NK-92 treated with Interleukin-12 subunit alpha and Interleukin-12 subunit beta, amount 100 ng/mL, for 24 hours (cell line): ENCODE data around the gene ABCF3.
"Not testable (repeated sequence)": the region's sequence is repeated elsewhere in the genome, so short reads cannot be mapped to it uniquely, and the experiment has no call there.

ENCODE experiments used
- DNase-seq: peaks from one replicate; lab custom pipeline; 2025; lab: John Stamatoyannopoulos, UW

Gene ABCF3, protein sequence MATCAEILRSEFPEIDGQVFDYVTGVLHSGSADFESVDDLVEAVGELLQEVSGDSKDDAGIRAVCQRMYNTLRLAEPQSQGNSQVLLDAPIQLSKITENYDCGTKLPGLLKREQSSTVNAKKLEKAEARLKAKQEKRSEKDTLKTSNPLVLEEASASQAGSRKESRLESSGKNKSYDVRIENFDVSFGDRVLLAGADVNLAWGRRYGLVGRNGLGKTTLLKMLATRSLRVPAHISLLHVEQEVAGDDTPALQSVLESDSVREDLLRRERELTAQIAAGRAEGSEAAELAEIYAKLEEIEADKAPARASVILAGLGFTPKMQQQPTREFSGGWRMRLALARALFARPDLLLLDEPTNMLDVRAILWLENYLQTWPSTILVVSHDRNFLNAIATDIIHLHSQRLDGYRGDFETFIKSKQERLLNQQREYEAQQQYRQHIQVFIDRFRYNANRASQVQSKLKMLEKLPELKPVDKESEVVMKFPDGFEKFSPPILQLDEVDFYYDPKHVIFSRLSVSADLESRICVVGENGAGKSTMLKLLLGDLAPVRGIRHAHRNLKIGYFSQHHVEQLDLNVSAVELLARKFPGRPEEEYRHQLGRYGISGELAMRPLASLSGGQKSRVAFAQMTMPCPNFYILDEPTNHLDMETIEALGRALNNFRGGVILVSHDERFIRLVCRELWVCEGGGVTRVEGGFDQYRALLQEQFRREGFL

DNA sequence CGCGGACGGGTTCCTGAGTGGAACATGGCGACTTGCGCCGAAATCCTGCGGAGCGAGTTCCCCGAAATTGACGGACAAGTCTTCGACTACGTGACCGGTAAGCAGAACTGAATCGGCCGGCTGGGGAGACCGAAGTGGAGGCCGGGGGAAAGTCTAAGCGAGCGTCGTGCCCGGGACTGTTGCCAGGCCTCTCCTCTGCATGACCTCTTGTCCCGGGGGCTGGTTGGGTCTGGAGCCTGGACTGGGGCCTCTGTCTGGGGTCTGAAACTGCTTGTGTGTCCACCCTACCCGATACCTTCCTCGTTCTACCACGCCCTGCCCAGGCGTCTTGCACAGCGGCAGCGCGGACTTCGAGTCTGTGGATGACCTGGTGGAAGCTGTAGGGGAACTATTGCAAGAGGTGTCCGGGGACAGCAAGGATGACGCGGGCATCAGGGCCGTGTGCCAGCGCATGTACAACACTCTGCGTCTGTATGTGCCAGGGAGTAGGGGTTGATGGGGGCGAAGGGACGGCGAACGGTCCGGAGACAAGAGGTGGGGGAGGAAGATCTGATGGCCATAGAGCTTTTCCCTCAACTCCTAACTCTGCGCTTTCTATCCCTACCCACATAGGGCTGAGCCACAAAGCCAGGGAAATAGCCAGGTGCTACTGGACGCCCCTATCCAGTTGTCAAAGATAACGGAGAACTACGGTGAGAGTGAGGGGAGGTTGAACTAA is at the start of gene ABCF3:
Gene ABCF3, plus strand, starts transcription at position 16 of the 718 bp plus-strand sequence. Its CDS starts 9 bp downstream, at position 25.
- DNase-seq, result no peak

- no peak for DNase-seq
Measured at GRCh38 chr3:184140436-184140835, 45.6 kb upstream of the ABCF3 start.

DNA sequence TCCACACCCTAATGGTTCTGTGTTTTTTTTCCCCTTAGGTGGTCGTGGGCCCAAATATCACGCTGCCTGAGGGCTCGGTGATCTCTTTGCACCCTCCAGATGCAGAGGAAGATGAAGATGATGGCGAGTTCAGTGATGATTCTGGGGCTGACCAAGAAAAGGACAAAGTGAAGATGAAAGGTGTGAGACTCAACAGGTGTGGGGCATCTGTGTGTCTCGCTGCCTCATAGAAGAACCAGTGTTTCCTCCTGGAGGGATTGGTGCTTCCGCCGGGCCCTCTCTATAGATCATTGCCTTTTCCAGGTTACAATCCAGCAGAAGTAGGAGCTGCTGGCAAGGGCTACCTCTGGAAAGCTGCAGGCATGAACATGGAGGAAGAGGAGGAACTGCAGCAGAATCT is 43.8 kb upstream of the ABCF3 start:
- DNase-seq, result no peak

DNA sequence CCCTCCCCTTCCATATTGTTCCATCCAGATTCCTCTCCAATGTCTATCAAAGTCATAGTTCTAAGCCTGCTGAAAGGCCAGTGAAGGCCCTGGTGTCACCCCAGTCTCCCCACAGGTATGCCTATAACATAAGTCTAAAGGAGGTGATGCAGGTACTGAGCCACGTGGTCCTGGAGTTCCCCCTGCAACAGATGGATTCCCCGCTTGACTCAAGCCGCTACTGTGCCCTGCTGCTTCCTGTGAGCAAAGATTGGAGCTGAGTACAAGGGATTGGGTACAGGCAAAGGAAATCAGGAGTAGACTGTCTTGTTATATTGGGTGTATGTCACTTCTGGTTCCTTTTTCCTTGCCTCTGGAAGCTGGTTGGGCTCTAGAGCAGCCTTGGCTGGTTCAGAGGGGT is 42.7 kb upstream of the ABCF3 start:
- DNase-seq, result no peak

DNA sequence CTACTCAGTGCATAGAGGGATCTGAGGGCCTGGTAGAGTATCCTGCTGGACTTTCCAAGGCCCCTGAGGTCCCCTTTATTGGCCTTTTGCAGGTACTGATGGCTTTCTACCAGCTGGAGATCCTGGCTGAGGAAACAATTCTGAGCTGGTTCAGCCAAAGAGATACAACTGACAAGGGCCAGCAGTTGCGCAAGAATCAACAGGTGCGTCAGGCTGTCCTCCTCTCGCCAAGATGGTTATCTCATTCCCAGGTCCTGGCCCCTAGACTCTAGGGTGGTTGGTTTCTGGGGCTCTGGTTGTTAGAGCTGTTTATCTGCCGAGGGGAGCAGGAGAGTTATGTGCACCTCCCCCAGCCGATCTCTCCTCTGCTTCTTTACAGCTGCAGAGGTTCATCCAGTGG is 41.5 kb upstream of the ABCF3 start:
- no peak for DNase-seq

DNA sequence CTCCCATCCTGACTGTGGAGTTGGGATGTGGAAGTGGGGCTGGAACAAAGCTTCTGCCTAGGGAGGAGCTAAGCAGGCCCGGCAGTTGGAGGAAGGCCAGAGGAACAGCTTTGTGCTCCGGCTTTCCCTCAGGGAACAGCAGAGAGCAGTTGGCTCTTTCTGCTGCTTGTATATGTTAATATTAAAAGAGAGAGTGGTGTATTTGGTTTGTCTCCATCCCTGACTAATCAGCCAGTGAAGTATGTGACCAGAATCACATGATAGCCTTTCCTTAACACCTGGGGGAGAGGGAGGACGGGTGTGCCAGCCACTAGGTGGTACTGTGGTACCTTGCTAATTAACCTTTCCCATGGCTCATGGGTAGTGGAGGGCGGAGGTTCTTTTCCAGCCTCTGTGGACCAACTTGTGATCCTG is 40.9 kb upstream of the ABCF3 start:
- no peak for DNase-seq

GRCh38 chr3:184145751-184146270 is 40.2 kb upstream of the ABCF3 start:
- DNase-seq, result no peak

- no peak for DNase-seq
Measured at GRCh38 chr3:184148076-184148475, 37.9 kb upstream of the ABCF3 start.

- no peak for DNase-seq
Measured at GRCh38 chr3:184149123-184149522, 36.9 kb upstream of the ABCF3 start.

GRCh38 chr3:184149770-184150169 is 36.2 kb upstream of the ABCF3 start:
- not testable (repeated sequence) for DNase-seq

DNA sequence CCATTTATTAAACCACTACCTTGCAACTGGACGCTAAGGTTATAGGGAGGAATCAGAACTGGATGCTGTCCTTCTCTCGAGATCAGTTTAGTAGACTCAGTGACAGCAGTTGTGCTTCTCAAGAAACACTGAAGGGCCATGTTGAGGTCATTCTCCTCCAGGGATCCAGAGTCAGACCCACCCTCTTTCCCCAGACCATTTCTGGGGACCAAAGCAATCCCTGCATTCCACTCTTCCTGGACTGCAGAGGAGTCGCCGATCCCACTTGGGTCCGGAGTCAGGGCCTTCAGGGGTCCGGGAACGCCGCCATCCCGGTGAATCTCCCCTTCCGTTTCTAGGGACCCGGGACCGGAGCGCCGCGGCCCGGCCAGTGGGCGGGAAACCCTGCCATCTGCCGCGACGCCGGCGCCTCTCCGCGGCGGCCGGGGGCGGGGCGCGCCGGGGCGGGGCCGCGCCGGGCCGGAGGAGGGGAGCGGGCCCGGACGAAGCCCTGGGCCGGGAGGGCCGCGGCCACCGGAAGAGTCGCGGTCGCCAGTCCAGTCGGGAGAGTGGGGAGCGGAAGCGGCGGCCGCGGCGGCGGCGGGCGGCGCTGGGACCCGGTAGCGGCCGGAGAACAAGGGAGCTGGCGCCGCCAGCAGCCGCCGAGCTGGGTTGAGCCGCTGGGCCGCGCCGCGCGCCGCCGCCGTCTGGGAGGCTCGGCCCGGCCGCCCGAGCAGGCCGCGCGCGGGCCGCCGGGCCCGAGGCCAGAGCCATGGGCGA is 30.9 kb upstream of the ABCF3 start, which contains the start of gene DVL3:
Gene DVL3, plus strand, starts transcription at position 493 of the 759 bp plus-strand sequence. Its CDS starts 259 bp downstream, at position 752.
- DNase-seq, result peak; percentile 53

DNA sequence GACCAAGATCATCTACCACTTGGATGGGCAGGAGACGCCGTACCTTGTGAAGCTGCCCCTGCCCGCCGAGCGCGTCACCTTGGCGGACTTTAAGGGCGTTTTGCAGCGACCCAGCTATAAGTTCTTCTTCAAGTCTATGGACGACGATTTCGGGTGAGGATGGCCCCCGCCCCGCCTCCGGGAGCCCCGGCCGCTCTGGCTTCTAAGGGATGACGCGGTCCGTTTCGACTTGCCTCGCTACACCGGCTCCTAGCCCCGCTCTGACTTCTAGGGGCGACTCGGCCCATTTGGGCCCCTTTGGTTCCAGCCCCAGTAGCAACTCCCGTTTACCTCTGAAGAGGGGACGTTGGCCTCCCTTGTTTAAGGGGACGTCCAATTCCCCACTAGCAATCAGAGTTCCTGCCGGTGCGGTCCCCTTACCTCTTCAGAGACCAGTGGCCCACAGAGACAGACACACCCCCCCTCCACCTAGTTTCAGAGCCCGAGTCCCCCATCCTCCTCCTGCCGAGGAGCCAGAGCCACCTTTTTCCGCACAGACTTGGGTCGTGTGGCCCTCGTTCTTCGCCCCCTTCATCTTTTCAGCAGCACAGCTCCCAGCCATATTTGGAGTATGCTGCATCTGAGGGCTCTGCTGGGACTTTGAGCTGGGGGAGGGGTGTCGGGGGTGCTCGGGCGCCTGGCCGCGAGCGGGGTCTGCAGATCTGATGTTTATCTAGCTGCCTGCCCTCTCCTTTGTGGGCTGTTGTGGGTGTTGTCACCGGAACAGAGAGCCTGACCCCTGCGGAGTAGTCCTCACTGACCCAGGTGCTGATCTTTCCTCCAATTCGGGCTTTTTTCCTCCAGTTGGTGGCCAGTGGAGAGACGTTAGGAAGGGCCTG is 30.1 kb upstream of the ABCF3 start:
- DNase-seq, result peak; percentile 25

DNA sequence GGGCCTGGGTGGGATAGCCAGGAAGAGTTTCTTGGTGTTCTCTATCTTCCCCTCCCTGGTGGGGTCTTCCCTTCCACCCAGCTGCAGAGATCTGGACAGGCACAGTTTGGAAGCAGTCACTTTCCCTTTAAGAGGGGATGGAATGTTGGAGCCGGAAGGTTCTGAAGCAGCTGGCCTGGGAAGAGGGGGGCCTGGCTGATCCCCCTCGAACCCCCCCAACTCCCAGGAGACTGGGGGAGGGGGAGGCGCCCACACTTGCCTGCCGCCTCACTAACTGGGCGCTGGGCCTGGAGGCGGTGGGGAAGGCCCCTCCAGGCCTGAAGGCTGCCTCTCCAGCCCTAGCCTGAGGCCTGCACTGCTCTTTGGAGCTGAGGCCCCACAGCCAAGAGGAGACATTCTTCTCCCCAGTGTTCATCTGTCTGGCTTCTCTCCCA is 29.5 kb upstream of the ABCF3 start:
- no peak for DNase-seq

DNA sequence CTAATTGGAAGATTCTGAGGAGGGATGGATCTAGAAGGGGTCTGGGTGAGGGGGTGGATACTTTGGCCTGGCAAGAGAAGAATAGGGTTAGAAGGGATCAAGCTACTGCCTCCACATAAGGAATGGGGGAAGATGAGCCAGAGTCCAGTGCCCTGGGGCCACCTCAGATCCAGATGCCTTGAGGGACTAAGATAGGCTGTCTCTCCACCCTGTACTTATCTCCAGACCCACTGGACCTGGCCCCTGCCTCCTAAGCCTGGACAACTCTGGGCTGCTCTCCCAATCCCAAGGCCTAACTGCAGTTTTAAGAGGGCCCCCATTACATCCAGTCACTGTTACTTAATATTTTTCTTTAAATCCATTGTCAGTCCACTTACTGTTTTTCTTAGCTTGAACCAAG is 28.8 kb upstream of the ABCF3 start:
- no peak for DNase-seq

GRCh38 chr3:184158404-184158803 is 27.6 kb upstream of the ABCF3 start:
- DNase-seq, result no peak

GRCh38 chr3:184160456-184160855 is 25.5 kb upstream of the ABCF3 start:
- no peak for DNase-seq

GRCh38 chr3:184162571-184163070 is 23.4 kb upstream of the ABCF3 start:
- DNase-seq, result not testable (repeated sequence)

DNA sequence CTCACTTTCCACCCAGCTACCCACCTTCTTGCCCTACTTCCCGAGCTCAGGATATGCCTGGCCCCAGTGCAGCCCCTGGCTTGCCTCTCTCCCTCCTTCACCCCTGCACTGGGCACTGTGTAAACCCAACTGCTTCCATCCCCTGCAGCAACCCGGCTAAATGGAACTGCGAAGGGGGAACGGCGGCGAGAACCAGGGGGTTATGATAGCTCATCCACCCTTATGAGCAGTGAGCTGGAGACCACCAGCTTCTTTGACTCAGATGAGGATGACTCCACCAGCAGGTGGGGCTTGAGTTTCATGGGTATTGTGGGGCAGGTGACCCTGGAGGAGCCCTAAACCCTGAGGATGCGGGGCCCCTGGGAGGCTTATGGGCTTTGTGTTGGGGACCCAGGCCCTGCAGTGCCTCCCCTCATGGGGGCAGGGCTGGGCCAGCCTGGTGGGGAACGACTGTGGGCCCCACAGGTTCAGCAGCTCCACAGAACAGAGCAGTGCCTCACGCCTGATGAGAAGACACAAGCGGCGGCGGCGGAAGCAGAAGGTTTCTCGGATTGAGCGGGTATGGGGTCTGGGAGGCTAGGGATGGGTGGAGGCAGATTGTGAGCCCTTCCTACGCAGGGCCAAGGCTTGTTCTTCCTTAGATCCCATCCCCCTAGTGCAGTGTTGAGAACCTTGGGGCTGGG is 21.2 kb upstream of the ABCF3 start:
- DNase-seq, result no peak

DNA sequence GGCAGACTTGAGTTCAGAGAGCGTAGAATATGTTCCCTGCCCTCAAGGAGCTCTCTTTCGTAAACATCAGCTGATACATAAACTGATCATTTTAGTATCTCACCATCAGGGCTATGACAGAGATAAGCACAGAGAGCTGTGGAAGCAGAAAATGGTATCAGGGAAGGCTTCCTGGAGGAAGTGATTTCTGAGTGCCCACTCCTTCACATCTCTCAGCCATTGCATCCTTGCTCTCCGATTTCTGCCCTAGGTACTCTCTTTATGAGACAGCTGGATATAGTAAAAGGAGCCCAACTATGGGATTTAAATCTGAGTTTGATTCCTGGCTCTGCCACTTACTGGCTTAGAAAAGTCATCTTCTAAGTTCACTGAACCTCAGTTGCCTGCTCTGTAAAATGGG is 20.5 kb upstream of the ABCF3 start:
- no peak for DNase-seq

DNA sequence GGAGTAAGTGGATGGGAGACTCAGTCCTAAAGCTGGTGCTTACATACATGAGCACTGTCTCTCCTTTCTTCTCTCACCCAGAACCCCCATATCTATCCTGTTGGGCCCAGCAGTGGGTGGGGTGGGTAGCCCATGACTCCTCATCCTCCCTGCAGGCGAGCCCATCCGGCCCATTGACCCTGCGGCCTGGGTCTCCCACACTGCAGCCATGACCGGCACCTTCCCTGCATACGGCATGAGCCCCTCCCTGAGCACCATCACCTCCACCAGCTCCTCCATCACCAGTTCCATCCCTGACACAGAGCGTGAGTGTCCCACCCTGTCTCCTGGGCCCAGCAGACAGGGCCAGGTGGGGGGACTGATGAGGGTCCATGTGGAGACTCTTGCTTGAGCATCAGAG is 19.3 kb upstream of the ABCF3 start:
- no peak for DNase-seq
